Activated naive CD8-positive, alpha-beta T cell treated with anti-CD3 and anti-CD28 coated beads, Interleukin-2, amount 10 ng/mL, durations not matched to agents 7 days and 5 days (primary cell): ENCODE results near the gene PACS2. TPM values are rescaled to one million over a fixed set of nuclear protein-coding genes. Genes with fewer than 3 reads are reported as not detected.

ENCODE experiments used
- ATAC-seq: fragments of 150-1000 bp; cut with Tn5 transposase; one replicate; pipeline ENCODE4 v1.10.0; 2021; ENCODE audit warnings: low read depth, moderate library complexity
- POLR2A ChIA-PET: fragments of 350-600 bp; sonication (Branson Sonifier 250); formaldehyde crosslinking; loops from one replicate; lab custom pipeline; 2021; ENCODE audit warnings: antibody characterized with exemption; lab: Charles Lee
- DNase-seq: peaks from one replicate; pipeline ENCODE4 v3.0.0; 2021
- H3K27ac Mint-ChIP-seq: one replicate; pipeline ENCODE4 v1.8.0; 2022; ENCODE audit warnings: mild to moderate bottlenecking, mixed read lengths
- H3K27me3 Mint-ChIP-seq: one replicate; pipeline ENCODE4 v1.8.0; 2022; ENCODE audit warnings: mild to moderate bottlenecking, moderate library complexity, mixed read lengths
- H3K36me3 Mint-ChIP-seq: one replicate; pipeline ENCODE4 v1.8.0; 2021; ENCODE audit warnings: mild to moderate bottlenecking, mixed read lengths
- H3K4me1 Mint-ChIP-seq: one replicate; pipeline ENCODE4 v1.8.0; 2021; ENCODE audit warnings: mixed read lengths
- H3K4me3 Mint-ChIP-seq: one replicate; pipeline ENCODE4 v1.8.0; 2022; ENCODE audit warnings: mild to moderate bottlenecking, moderate library complexity, mixed read lengths
- H3K9me3 Mint-ChIP-seq: one replicate; pipeline ENCODE4 v1.8.0; 2021; ENCODE audit warnings: mixed read lengths
- total RNA-seq, 2 experiments: library from RNA; stranded (reverse); gene quantifications; one replicate each; pipeline ENCODE4 v1.2.3, GENCODE V29; 2021

PACS2 gene
- total RNA-seq, 2 experiments from 2014 or later, result 51.6 to 54.7 TPM

DNA sequence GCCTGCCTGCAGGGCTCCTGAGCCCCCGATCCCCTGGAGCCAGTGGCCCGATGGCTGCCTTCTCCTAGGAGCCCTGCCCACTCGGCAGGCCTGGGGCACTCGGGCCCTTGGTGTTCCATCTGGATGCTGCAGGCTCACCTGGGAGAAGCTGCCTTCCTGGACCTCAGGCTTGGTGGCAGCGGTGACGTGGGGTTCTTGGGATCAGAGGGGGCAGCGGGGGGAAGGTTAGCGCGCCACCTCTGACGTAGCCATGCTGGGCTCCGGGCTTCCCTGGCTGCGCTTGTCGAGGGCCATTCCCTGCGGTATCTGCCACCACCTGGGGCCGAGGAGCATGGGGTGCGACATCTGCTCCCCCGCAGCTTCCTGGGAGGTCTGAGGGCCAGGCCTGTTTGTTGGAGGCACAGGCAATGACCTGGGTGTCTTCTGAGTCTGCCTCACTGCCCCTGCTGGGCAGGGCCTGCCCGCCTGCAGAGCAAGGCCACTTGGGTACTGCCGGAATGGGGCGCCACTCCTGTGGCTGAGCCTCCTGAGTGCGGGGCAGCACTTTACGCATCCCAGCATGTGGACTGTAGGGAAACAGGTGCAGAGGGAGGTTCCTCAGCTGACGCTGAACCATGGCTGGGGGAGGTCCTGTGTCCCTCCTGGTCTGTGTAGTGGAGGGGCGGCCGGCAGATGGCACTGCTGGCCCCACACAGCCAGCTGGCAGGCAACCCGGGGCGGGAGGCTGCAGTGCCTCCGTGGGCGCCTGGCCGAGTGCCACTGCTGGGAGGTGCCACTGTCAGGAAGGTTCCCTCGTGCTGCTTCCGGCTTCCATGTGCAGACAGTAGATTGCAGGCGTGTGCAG is 125.4 kb downstream of the PACS2 start:
- ATAC-seq, result no peak
- H3K4me3 Mint-ChIP-seq, result no peak overlapping the region
- no peak overlapping the region for H3K27ac Mint-ChIP-seq
- H3K9me3 Mint-ChIP-seq, result no peaks in the 10 kb centered on the region
- H3K27me3 Mint-ChIP-seq, result no peaks in the 10 kb centered on the region
- POLR2A ChIA-PET, result no interaction called here
- H3K36me3 Mint-ChIP-seq, result peaks cover 5% of the 10 kb centered on the region
- H3K4me1 Mint-ChIP-seq, result peaks cover 3% of the 10 kb centered on the region
- DNase-seq, result no peak

DNA sequence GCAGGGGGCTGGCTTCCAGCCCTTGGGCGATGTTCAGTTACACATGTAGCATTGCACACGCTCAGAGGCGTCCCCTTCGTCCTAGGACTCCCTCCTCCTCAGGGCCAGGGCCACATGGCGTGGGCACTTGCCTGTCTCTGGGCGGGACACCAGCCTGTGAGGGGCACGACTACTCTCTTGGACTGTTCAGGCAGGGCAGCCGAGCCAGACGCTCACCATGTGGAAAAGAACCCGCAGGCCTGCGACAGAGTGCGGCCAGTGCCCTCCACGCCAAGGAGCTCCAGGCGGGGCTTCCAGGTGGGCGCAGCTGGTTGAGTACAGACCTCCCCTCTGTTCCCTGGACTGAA is 126.0 kb downstream of the PACS2 start:
- Mint-ChIP-seq H3K27ac (no peak overlapping the region), H3K36me3 (peaks cover 4% of the 10 kb centered on the region), H3K4me3 (no peak overlapping the region), H3K4me1 (peaks cover 3% of the 10 kb centered on the region), H3K27me3 (no peaks in the 10 kb centered on the region), H3K9me3 (no peaks in the 10 kb centered on the region)
- DNase-seq (no peak), ATAC-seq (no peak)
- POLR2A ChIA-PET, result no interaction called here

DNA sequence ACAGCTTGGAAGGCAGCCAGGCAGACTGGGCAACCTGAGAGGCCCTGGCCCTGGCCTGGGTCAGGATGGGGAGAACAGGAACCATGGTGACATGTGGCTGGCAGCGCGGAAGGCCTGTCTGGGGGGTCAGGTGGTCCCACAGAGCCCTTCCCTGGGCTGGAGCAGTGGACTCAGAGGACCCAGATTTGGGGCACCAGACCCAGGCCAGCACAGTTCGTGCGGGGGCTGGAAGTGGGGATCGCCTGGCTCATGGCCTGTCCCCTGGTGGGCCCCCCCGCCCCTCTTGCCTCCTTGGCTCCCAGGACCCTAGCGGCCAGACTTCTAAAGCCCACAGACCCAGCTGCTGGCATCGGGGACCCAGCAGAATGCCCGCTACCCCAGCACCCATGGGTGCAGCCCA is 126.4 kb downstream of the PACS2 start:
- ATAC-seq (no peak), DNase-seq (no peak)
- Mint-ChIP-seq H3K4me1 (no peaks in the 10 kb centered on the region), H3K27ac (no peak overlapping the region), H3K27me3 (no peaks in the 10 kb centered on the region), H3K9me3 (no peaks in the 10 kb centered on the region), H3K36me3 (peaks cover 4% of the 10 kb centered on the region), H3K4me3 (no peak overlapping the region)
- POLR2A ChIA-PET, result no interaction called here

DNA sequence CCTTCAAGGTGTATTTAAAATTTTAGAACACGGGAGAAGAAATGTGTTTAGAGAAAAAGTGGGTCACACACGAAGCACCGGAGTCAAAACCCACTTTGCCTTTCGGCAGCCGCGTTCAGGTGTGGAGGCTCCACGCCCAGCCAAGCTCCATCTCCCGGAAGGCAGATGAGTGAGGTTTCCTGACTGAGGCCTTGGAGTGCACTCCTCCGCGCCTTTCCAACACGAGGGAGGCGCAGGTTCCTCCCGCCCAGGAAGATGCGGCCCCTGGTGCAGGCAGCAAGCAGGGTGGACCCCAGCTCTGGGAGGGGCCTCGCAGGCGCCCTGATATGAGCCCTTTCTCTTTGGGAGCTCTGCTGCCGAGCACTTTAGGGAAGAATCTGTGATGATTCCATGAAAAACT is 127.6 kb downstream of the PACS2 start:
- POLR2A ChIA-PET, result no interaction called here

DNA sequence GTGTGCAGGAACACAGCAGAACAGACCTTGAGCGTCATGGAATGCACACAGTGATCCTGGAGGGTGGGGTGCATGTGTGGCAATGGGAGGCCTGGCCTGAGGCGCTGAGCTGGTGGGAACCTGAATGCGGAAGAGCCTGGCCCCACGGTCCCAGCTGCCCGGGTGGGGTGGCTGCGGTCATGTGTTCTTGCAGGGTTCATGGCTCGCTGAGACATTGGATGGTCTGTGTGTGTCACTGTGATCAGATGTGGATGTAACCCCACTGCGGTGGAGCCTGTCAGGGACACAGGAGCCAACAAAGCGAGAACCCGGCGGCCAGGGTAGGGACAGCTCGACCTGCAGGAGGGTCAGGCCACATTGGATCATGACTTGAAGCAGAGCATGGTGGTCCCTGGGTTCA is 128.3 kb downstream of the PACS2 start:
- Mint-ChIP-seq H3K9me3 (no peaks in the 10 kb centered on the region), H3K27ac (no peak overlapping the region), H3K36me3 (peaks cover 2% of the 10 kb centered on the region), H3K27me3 (no peaks in the 10 kb centered on the region), H3K4me3 (no peak overlapping the region), H3K4me1 (no peaks in the 10 kb centered on the region)
- no peak for DNase-seq
- POLR2A ChIA-PET, result no interaction called here
- no peak for ATAC-seq

More for the DNA sequence above, 127.6 kb downstream of the PACS2 start:
- no peaks in the 10 kb centered on the region for H3K9me3 Mint-ChIP-seq
- no peaks in the 10 kb centered on the region for H3K4me1 Mint-ChIP-seq
- H3K36me3 Mint-ChIP-seq, result peaks cover 2% of the 10 kb centered on the region
- H3K4me3 Mint-ChIP-seq, result no peak overlapping the region
- H3K27me3 Mint-ChIP-seq, result no peaks in the 10 kb centered on the region
- H3K27ac Mint-ChIP-seq, result no peak overlapping the region
- ATAC-seq (no peak), DNase-seq (no peak)

DNA sequence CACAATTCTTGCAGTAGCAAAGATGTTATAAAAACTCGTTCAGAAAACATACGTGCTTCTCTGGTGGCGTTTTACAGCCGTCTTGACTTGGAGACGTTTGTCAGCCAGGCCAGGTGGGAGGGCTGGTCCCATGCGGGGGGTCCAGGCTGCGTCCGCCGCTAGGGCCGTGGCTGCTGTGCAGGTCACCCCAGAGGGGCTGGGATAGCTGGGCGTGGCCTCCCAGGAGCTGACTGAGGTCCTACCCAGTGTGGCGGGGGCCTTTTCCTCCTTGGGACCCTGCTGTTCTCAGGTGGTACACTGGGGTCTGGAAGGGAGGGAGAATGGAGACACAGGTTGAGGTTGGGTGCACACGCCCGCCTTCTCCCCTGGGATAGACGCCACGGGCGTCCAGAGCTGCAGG is 130.3 kb downstream of the PACS2 start:
- no peak overlapping the region for H3K27ac Mint-ChIP-seq

DNA sequence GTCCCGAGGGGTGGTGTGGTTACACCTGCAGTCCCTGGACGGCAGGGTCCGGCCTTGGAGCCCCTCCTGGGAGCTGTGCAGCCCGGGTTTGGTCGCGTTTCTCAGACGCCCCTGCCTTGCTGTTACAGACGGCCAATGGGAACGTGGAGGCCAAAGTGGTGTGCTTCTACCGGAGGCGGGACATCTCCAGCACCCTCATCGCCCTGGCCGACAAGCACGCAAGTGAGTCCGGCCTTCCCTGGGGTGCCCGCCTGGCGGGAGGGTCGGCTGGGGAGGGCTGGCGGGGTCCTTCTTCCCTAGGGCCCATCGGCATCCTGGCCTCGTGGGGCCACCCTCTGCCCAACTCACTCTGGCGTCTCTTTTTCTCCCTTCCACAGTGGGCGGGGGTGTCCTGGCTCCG is 130.7 kb downstream of the PACS2 start:
- H3K4me1 Mint-ChIP-seq, result no peaks in the 10 kb centered on the region
- POLR2A ChIA-PET, result no interaction called here
- H3K4me3 Mint-ChIP-seq, result no peak overlapping the region
- H3K9me3 Mint-ChIP-seq, result no peaks in the 10 kb centered on the region
- no peak overlapping the region for H3K27ac Mint-ChIP-seq
- DNase-seq, result no peak
- H3K36me3 Mint-ChIP-seq, result peaks cover 2% of the 10 kb centered on the region
- no peaks in the 10 kb centered on the region for H3K27me3 Mint-ChIP-seq
- no peak for ATAC-seq

More for the DNA sequence above, 130.3 kb downstream of the PACS2 start:
- ATAC-seq (no peak), DNase-seq (no peak)
- Mint-ChIP-seq H3K4me3 (no peak overlapping the region), H3K27me3 (no peaks in the 10 kb centered on the region), H3K9me3 (no peaks in the 10 kb centered on the region), H3K36me3 (peaks cover 2% of the 10 kb centered on the region), H3K4me1 (no peaks in the 10 kb centered on the region)
- POLR2A ChIA-PET, result no interaction called here

DNA sequence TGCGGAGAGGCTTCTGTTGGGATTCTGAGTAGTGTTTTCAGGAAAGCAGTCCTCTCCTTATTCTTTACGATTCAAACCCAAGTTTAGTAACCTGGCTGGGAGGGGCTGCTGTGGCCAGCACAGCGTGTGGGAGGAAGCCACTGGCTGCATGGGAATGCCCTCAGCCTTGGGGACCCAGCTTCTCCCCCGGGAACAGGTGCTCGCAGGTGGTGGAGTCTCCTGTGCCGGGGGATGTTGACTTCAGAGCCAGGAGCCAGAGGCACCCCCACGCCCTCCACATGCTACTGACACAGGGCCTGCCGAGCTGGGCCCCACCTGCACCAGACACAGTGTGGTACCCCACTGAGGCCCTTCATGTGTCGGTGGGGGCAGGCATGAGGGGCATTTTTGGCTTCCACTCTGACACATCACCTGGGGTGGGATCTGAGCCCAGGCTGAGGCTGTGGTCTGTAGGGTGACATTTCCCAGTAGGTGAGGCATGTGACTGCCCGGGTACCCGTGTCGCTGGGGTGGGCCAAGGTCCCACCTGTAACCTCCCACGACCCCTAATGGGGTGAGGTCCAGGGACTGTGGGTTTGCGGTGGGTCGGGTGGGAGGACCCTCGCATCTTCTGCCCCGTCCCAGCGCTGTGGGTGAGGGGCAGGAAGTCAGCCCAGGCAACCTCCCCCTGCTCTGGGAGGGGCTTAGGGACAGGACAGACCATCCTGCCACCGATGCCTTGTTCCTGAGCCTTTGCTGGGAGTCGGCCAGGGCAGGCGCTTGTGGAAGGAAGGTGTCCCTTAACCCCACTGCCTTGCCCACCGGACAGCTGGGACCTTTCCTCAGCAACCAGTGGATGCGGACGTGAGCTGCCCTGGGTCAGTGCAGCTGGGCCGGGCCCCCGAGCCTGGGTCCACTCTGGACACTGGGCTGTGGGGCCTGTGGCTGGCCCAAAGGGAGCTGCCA is 131.6 kb downstream of the PACS2 start:
- Mint-ChIP-seq H3K4me1 (no peaks in the 10 kb centered on the region), H3K9me3 (no peaks in the 10 kb centered on the region), H3K4me3 (no peak overlapping the region), H3K36me3 (peaks cover 2% of the 10 kb centered on the region), H3K27me3 (no peaks in the 10 kb centered on the region), H3K27ac (no peak overlapping the region)
- POLR2A ChIA-PET, result no interaction called here
- no peak for DNase-seq
- no peak for ATAC-seq

DNA sequence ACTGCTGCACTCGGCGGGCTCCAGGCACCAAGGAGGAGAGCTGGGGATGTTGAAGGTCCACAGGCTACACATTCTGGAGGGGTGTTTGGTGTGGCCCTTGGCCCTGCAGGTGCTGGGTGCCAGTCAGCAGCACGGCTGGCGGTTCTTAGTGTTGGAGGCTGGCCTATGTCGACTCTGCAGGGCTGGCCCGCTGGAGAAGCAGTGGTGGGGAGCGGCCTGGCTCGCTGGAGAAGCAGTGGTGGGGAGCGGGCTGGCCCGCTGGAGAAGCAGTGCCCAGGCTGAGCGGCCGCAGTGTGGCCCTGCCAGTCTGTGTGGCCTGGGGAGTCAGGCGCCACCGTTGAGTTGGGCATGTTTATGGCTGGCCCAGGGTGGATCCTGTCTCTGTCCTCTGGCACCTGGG is 132.4 kb downstream of the PACS2 start:
- POLR2A ChIA-PET, result no interaction called here

More for the DNA sequence above, 132.4 kb downstream of the PACS2 start:
- no peaks in the 10 kb centered on the region for H3K4me1 Mint-ChIP-seq
- no peaks in the 10 kb centered on the region for H3K27me3 Mint-ChIP-seq
- DNase-seq (no peak), ATAC-seq (no peak)
- H3K9me3 Mint-ChIP-seq, result no peaks in the 10 kb centered on the region
- H3K27ac Mint-ChIP-seq, result no peak overlapping the region
- no peaks in the 10 kb centered on the region for H3K36me3 Mint-ChIP-seq
- no peak overlapping the region for H3K4me3 Mint-ChIP-seq

Other genes starting within 250 kb of the PACS2 start
- 10 to 100 TPM; 43.5 to 46.6 TPM for gene GPR132, start 249.3 kb upstream of the PACS2 start, total RNA-seq
- gene JAG2, start 146.0 kb upstream of the PACS2 start, total RNA-seq, result 1 to 10 TPM; 1.8 to 3.2 TPM
- gene NUDT14, start 133.4 kb upstream of the PACS2 start, total RNA-seq, result 10 to 100 TPM; 23.3 to 28.0 TPM
- gene BTBD6, start 66.2 kb upstream of the PACS2 start, total RNA-seq, result 10 to 100 TPM; 49.6 to 51.3 TPM
- 10 to 100 TPM; 49.5 to 50.4 TPM for gene BRF1, start 13.7 kb upstream of the PACS2 start, total RNA-seq
- 1 to 10 TPM; 6.4 to 6.9 TPM for gene TEX22, start 83.8 kb downstream of the PACS2 start, total RNA-seq
- 100 to 1,000 TPM; 120 to 132 TPM for gene MTA1, start 105.1 kb downstream of the PACS2 start, total RNA-seq
- gene CRIP2, start 160.1 kb downstream of the PACS2 start, total RNA-seq, result 1 to 10 TPM; 1.2 to 1.6 TPM
- gene CRIP1, start 172.1 kb downstream of the PACS2 start, total RNA-seq, result 100 to 1,000 TPM; 445 to 453 TPM
- gene TEDC1, start 176.5 kb downstream of the PACS2 start, total RNA-seq, result 10 to 100 TPM; 43.3 to 47.6 TPM
- gene TMEM121, start 211.8 kb downstream of the PACS2 start, total RNA-seq, result 1 to 10 TPM; 8.1 to 8.8 TPM